Colonic mucosa (tissue), 4 donors: Measurements from ENCODE around the gene NTRK2. TPM values are rescaled to one million over a fixed set of nuclear protein-coding genes. Genes with fewer than 3 reads are reported as not detected.
A peak's percentile ranks its signal among the peaks of the same experiment; 100 is the strongest.

Source experiments
- DNase-seq: peaks from one replicate; pipeline ENCODE4 v3.0.0-alpha.2; 2020
- H3K27ac ChIP-seq: fragments of 200-600 bp; one replicate; pipeline ENCODE4 v1.8.0; 2021
- H3K27me3 ChIP-seq: fragments of 200-600 bp; one replicate; pipeline ENCODE4 v1.8.0; 2021
- H3K36me3 ChIP-seq: fragments of 200-600 bp; one replicate; pipeline ENCODE4 v1.8.0; 2021
- H3K4me1 ChIP-seq: fragments of 200-600 bp; one replicate; pipeline ENCODE4 v1.8.0; 2021; ENCODE audit warnings: mild to moderate bottlenecking
- H3K4me3 ChIP-seq: fragments of 200-600 bp; one replicate; pipeline ENCODE4 v1.8.0; 2021
- H3K9ac ChIP-seq, 2 donors: one replicate each; pipeline ENCODE4 v1.7.0; 2013; ENCODE audit warnings: control low read depth in 2 of 2, low read depth in 2 of 2, low read length in 2 of 2
- H3K9me3 ChIP-seq: fragments of 200-600 bp; one replicate; pipeline ENCODE4 v1.8.0; 2021
- CTCF ChIP-seq: fragments of 200-600 bp; IDR thresholded peaks from one replicate; pipeline ENCODE4 v1.8.0; 2022; ENCODE audit warnings: antibody characterized with exemption, mild to moderate bottlenecking
- intact Hi-C: fragments of 100-400 bp; cut with DNase I; formaldehyde crosslinking; loops from one replicate; pipeline ENCODE4 v1.14.1; 2022
- total RNA-seq, 2 donors: library from RNA; stranded (reverse); fragmentation: NEBNext Ultra II Directional in 1 of 2; extraction: Animal tissue kit (Norgen Biotek cat#: 25700) in 1 of 2; gene quantifications; one replicate each; pipeline ENCODE4 v1.2.1, GENCODE V29; 2021
- donor health status: healthy.
- donor health status: DM: no; HTN: no; CAD: no.
- donor health status: DM: no; HTN: no; CAD: no.

NTRK2 gene
- total RNA-seq, 2 donors from 2014 or later: 0.52 to 2.3 TPM

- Histone ChIP-seq H3K4me1 (no peaks in the 10 kb centered on the region), H3K27me3 (no peaks in the 10 kb centered on the region), H3K4me3 (no peak overlapping the region), H3K9ac (no peak overlapping the region), H3K9me3 (no peaks in the 10 kb centered on the region), H3K36me3 (no peaks in the 10 kb centered on the region), H3K27ac (no peak overlapping the region)
- DNase-seq: no peak
- intact Hi-C loops: no loop called here
- no peak for TF ChIP-seq CTCF
Observed at GRCh38 chr9:84966876-84967830, 297.6 kb downstream of the NTRK2 start.

GRCh38 chr9:84969084-84969483, 299.6 kb downstream of the NTRK2 start:
- Histone ChIP-seq H3K27ac (no peak overlapping the region), H3K36me3 (no peaks in the 10 kb centered on the region), H3K4me1 (no peaks in the 10 kb centered on the region), H3K4me3 (no peak overlapping the region), H3K9ac (no peak overlapping the region), H3K27me3 (no peaks in the 10 kb centered on the region), H3K9me3 (no peaks in the 10 kb centered on the region)
- intact Hi-C loops: no loop called here
- no peak for TF ChIP-seq CTCF
- no peak for DNase-seq

GRCh38 chr9:84969736-84970135, 300.2 kb downstream of the NTRK2 start:
- intact Hi-C loops: no loop called here

GRCh38 chr9:84970432-84970831, 300.9 kb downstream of the NTRK2 start:
- Histone ChIP-seq H3K27me3 (no peaks in the 10 kb centered on the region), H3K9ac (no peak overlapping the region), H3K36me3 (no peaks in the 10 kb centered on the region), H3K9me3 (no peaks in the 10 kb centered on the region), H3K27ac (peak overlapping the region; percentile 34), H3K4me3 (no peak overlapping the region), H3K4me1 (no peaks in the 10 kb centered on the region)
- intact Hi-C loops: no loop called here
- no peak for TF ChIP-seq CTCF
- peak; percentile 45 for DNase-seq

More at GRCh38 chr9:84969736-84970135, 300.2 kb downstream of the NTRK2 start:
- peak overlapping the region; percentile 34 for H3K27ac ChIP-seq
- H3K36me3 ChIP-seq: no peaks in the 10 kb centered on the region
- no peak overlapping the region for H3K9ac ChIP-seq
- no peak for DNase-seq
- no peak for TF ChIP-seq CTCF
- H3K9me3 ChIP-seq: no peaks in the 10 kb centered on the region
- no peak overlapping the region for H3K4me3 ChIP-seq
- no peaks in the 10 kb centered on the region for H3K27me3 ChIP-seq
- H3K4me1 ChIP-seq: no peaks in the 10 kb centered on the region

GRCh38 chr9:84971571-84971970, 302.0 kb downstream of the NTRK2 start:
- Histone ChIP-seq H3K27me3 (no peaks in the 10 kb centered on the region), H3K27ac (no peak overlapping the region), H3K4me3 (no peak overlapping the region), H3K36me3 (no peaks in the 10 kb centered on the region), H3K4me1 (no peaks in the 10 kb centered on the region), H3K9me3 (no peaks in the 10 kb centered on the region), H3K9ac (no peak overlapping the region)
- no peak for TF ChIP-seq CTCF
- DNase-seq: no peak
- intact Hi-C loops: no loop called here
